K562 (cell line): ENCODE results near the gene TM4SF18. TPM values are rescaled to one million over a fixed set of nuclear protein-coding genes. Genes with fewer than 3 reads are reported as not detected.

Source experiments
- ATAC-seq: fragments of 200-7000 bp; cut with Tn5 transposase; 3 replicates; pipeline ENCODE4 v1.9.1; 2020; ENCODE audit warnings: moderate library complexity
- BruUV-seq: library from RNA; stranded (reverse); fragments of 400-500 nt; replicated peaks from 2 replicates; lab custom pipeline; 2021; lab: Mats Ljungman, UMichigan
- CTCF ChIA-PET: fragments of 300-600 bp; formaldehyde crosslinking; extraction: SDS; loops from one replicate; lab custom pipeline; 2021; ENCODE audit warnings: low intra/inter-chr PET ratio; lab: Yijun Ruan, JAX
- POLR2A ChIA-PET: fragments of 300-600, 350-650 bp; sonication (Branson Sonifier 250); formaldehyde crosslinking; extraction: SDS; loops from one replicate; lab custom pipeline; 2021; ENCODE audit warnings: antibody characterized with exemption, inconsistent platforms; lab: Yijun Ruan, JAX
- DNase-seq, 4 experiments: peaks; one replicate each; pipeline versions ENCODE4 v3.0.0 to v3.0.0-alpha.2; 2011 to 2018; ENCODE audit warnings: low spot score in 3 of 4, mixed read lengths in 3 of 4; ENCODE audit errors: extremely low read depth in 1 of 4
- FAIRE-seq: peaks from 2 replicates; lab custom pipeline; 2011; peaks lifted over from hg19 to GRCh38; lab: Jason Lieb, UNC
- H2AFZ ChIP-seq: 2 replicates; pipeline ENCODE4 v1.6.0; 2011; ENCODE audit warnings: low read depth, low read length, control low read depth, inconsistent platforms
- H3K27ac ChIP-seq: fragments of 200-600 bp; 3 replicates; pipeline ENCODE4 v1.8.0; 2011; ENCODE audit warnings: low read depth, mild to moderate bottlenecking, control low read depth, inconsistent platforms, low read length, moderate library complexity, mixed read lengths; ENCODE audit errors: extremely low read depth
- H3K27me3 ChIP-seq, 2 experiments: fragments of 300-600 bp in 1 of 2; 2 replicates in 1 of 2; 3 replicates in 1 of 2; pipeline versions ENCODE4 v1.6.0 to v1.8.0; 2011; ENCODE audit warnings: inconsistent platforms in 2 of 2, low read length in 2 of 2, mild to moderate bottlenecking in 1 of 2, mixed read lengths in 1 of 2, moderate library complexity in 1 of 2; ENCODE audit not compliant: control insufficient read depth in 2 of 2, insufficient read depth in 2 of 2
- H3K36me3 ChIP-seq: fragments of 300-600 bp; 3 replicates; pipeline ENCODE4 v1.8.0; 2011; ENCODE audit warnings: mild to moderate bottlenecking, low read length, inconsistent platforms; ENCODE audit not compliant: control insufficient read depth, insufficient read depth
- H3K4me1 ChIP-seq, 2 experiments: fragments of 200-600 bp in 1 of 2; replicated peaks in 1 of 2; 2 replicates in 1 of 2; 3 replicates in 1 of 2; pipeline versions ENCODE4 v1.5.1 to v1.8.0; 2011; ENCODE audit warnings: inconsistent platforms in 2 of 2, low read length in 2 of 2, mild to moderate bottlenecking in 1 of 2, mixed read lengths in 1 of 2, moderate library complexity in 1 of 2; ENCODE audit not compliant: control insufficient read depth in 2 of 2, insufficient read depth in 2 of 2
- H3K4me2 ChIP-seq: 2 replicates; pipeline ENCODE4 v1.6.1; 2011; ENCODE audit warnings: low read length, control low read depth, inconsistent platforms, mixed read lengths; ENCODE audit not compliant: insufficient read depth
- H3K4me3 ChIP-seq: fragments of 200-600 bp; sonication (generic), shearing (Covaris generic); 2 replicates; pipeline ENCODE4 v1.5.1; 2016; ENCODE audit warnings: control low read depth, inconsistent platforms
- H3K79me2 ChIP-seq: fragments of 200-600 bp; 3 replicates; pipeline ENCODE4 v1.8.0; 2011; ENCODE audit warnings: low read length, inconsistent platforms; ENCODE audit not compliant: control insufficient read depth, insufficient read depth
- H3K9ac ChIP-seq, 2 experiments: 2 replicates each; pipeline versions ENCODE4 v1.6.0 to v1.6.1; 2011; ENCODE audit warnings: low read depth in 2 of 2, low read length in 2 of 2, control low read depth in 1 of 2, inconsistent platforms in 1 of 2, mild to moderate bottlenecking in 1 of 2, mixed read lengths in 1 of 2; ENCODE audit not compliant: insufficient read depth in 1 of 2
- H3K9me1 ChIP-seq: one replicate; pipeline ENCODE4 v1.6.0; 2011; ENCODE audit warnings: inconsistent platforms, mild to moderate bottlenecking, low read length, moderate library complexity; ENCODE audit not compliant: control insufficient read depth, insufficient read depth
- H3K9me3 ChIP-seq: replicated peaks from 2 replicates; pipeline ENCODE4 v1.5.1; 2011; ENCODE audit warnings: low read depth, low read length, inconsistent platforms; ENCODE audit not compliant: control insufficient read depth, insufficient read depth
- H4K20me1 ChIP-seq: replicated peaks from 2 replicates; pipeline ENCODE4 v1.6.1; 2011; ENCODE audit warnings: low read length, inconsistent platforms, mixed read lengths; ENCODE audit not compliant: control insufficient read depth, insufficient read depth
- E2F4 ChIP-seq: sonication (generic); formaldehyde crosslinking; IDR thresholded peaks from 2 replicates; pipeline ENCODE4 v1.8.0; 2022; ENCODE audit warnings: mild to moderate bottlenecking, low read depth, missing genetic modification reagents
- ETS2 ChIP-seq: IDR thresholded peaks from 2 replicates; pipeline ENCODE4 v1.6.1; 2016; ENCODE audit warnings: borderline replicate concordance, missing genetic modification characterization, mild to moderate bottlenecking, moderate library complexity, missing compliant biosample characterization; ENCODE audit not compliant: poor library complexity, severe bottlenecking
- MLLT1 ChIP-seq, 2 experiments: fragments of 450-650 bp; IDR thresholded peaks; 2 replicates each; pipeline ENCODE4 v1.6.1; 2016
- MYNN ChIP-seq, 2 experiments: sonication (generic); formaldehyde crosslinking in 1 of 2; IDR thresholded peaks; 2 replicates each; pipeline versions ENCODE4 v1.5.0 to v1.6.1; 2016 to 2020; ENCODE audit warnings: antibody characterized with exemption in 1 of 2, missing genetic modification reagents in 1 of 2
- NUFIP1 ChIP-seq: fragments of 450-650 bp; IDR thresholded peaks from 2 replicates; pipeline ENCODE4 v1.6.1; 2018; ENCODE audit not compliant: partially characterized antibody
- POU5F1 ChIP-seq: fragments of 150-350 bp; IDR thresholded peaks from 2 replicates; pipeline ENCODE4 v1.6.1; 2014; ENCODE audit warnings: borderline replicate concordance, low read length, low read depth, mild to moderate bottlenecking; ENCODE audit not compliant: partially characterized antibody
- PTTG1 ChIP-seq: fragments of 450-650 bp; IDR thresholded peaks from 2 replicates; pipeline ENCODE4 v1.6.1; 2016; ENCODE audit warnings: low read depth, mild to moderate bottlenecking, missing genetic modification characterization, missing compliant biosample characterization
- SMAD1 ChIP-seq: fragments of 150-350 bp; IDR thresholded peaks from 2 replicates; pipeline ENCODE4 v1.6.1; 2014; ENCODE audit warnings: low read length, low read depth; ENCODE audit not compliant: partially characterized antibody
- SP2 ChIP-seq: IDR thresholded peaks from 2 replicates; pipeline ENCODE4 v1.6.1; 2011; ENCODE audit warnings: mild to moderate bottlenecking, low read depth, low read length, moderate library complexity; ENCODE audit not compliant: poor library complexity, severe bottlenecking; ENCODE audit errors: extremely low read depth
- TCF7 ChIP-seq: sonication (generic); IDR thresholded peaks from 2 replicates; pipeline ENCODE4 v1.6.1; 2016; ENCODE audit warnings: antibody characterized with exemption, borderline replicate concordance
- ZNF146 ChIP-seq: IDR thresholded peaks from one replicate; pipeline ENCODE4 v1.6.1; 2018; ENCODE audit warnings: missing compliant biosample characterization; ENCODE audit not compliant: unreplicated experiment
- ZNF644 ChIP-seq: fragments of 200-800 bp; sonication (Bioruptor generic); IDR thresholded peaks from 2 replicates; pipeline ENCODE4 v1.6.1; 2016; ENCODE audit warnings: low read depth, missing genetic modification characterization, missing compliant biosample characterization
- ZNF77 ChIP-seq: fragments of 250-450 bp; sonication (Bioruptor Pico); IDR thresholded peaks from 2 replicates; pipeline ENCODE4 v1.5.0; 2020
- ZSCAN29 ChIP-seq: fragments of 450-650 bp; IDR thresholded peaks from 2 replicates; pipeline ENCODE4 v1.6.1; 2017
- in situ Hi-C: fragments of 300-500 bp; cut with MboI; formaldehyde crosslinking; loops from 4 replicates; pipeline ENCODE4 v1.15.0; 2018; ENCODE audit warnings: inconsistent platforms, mixed read lengths
- intact Hi-C: fragments of 100-400 bp; cut with micrococcal nuclease; formaldehyde crosslinking; loops from 2 replicates; pipeline ENCODE4 v1.14.2; 2022
- polyA plus RNA-seq, 8 experiments: library from polyadenylated mRNA; depleted of rRNA in 4 of 8; stranded (reverse) in 5 of 8; unstranded in 3 of 8; fragments of >200 nt; fragmentation: Nextera tagmentation in 2 of 8; fragmentation: Illumina TruSeq in 1 of 8; extraction: Ambion mirVana in 2 of 8; extraction: Trizol in 1 of 8; gene quantifications; 2 replicates each; pipeline versions ENCODE4 v1.2.1 to v1.2.3, GENCODE V29; 2011 to 2014; ENCODE audit warnings: inconsistent platforms in 1 of 8, missing spikeins in 1 of 8
- total RNA-seq, 7 experiments: library from RNA; depleted of rRNA in 6 of 7; stranded (reverse); fragments of >200 nt in 6 of 7; fragmentation: Illumina TruSeq in 2 of 7; extraction: Trizol in 2 of 7; gene quantifications; 2 replicates each; pipeline versions ENCODE4 v1.2.1 to v1.2.3, GENCODE V29; 2011 to 2021; ENCODE audit warnings: low replicate concordance in 1 of 7

TM4SF18 gene
- total and polyA plus RNA-seq, 9 of the 15 experiments (the other 6 are each of a cell fraction or from before 2014, with no cell fraction given), result not detected

- Histone ChIP-seq H3K9ac (no peak overlapping the region), H3K9me1 (no peaks in the 10 kb centered on the region), H3K9me3 (no peaks in the 10 kb centered on the region), H3K4me3 (no peak overlapping the region), H3K36me3 (no peaks in the 10 kb centered on the region), H4K20me1 (no peaks in the 10 kb centered on the region), H3K27ac (no peak overlapping the region), H3K4me1 (no peaks in the 10 kb centered on the region), H3K79me2 (no peaks in the 10 kb centered on the region), H3K4me2 (no peak overlapping the region), H2AFZ (no peak overlapping the region), H3K27me3 (no peaks in the 10 kb centered on the region)
- ChIA-PET POLR2A (no interaction called here), CTCF (no interaction called here)
- DNase-seq (no peak), FAIRE-seq (no peak), ATAC-seq (no peak)
- TF ChIP-seq MYNN (IDR thresholded peaks at IDR 0.05) (no peak), MYNN (CRISPR knock-in tag; IDR thresholded peaks at IDR 0.05) (no peak), TCF7 (no peak), ZNF644 (tag) (no peak), SP2 (no peak), ZNF77 (no peak), ZNF146 (CRISPR knock-in tag) (no peak), POU5F1 (no peak), ETS2 (tag) (no peak), PTTG1 (tag) (no peak), E2F4 (CRISPR knock-in tag) (no peak), MLLT1 (IDR thresholded peaks at IDR 0.05) (no peak), SMAD1 (no peak), NUFIP1 (no peak), ZSCAN29 (no peak)
- in situ Hi-C loops, result no loop called here
- no TSS peak for BruUV-seq
- intact Hi-C loops, result no loop called here
These were observed 12.3 kb downstream of the TM4SF18 start for GRCh38 chr3:149321136-149321535.
